Measurements from ENCODE around the gene IL18BP. TPM values are rescaled to one million over a fixed set of nuclear protein-coding genes. Genes with fewer than 3 reads are reported as not detected.

The IL18BP gene
- total and polyA plus RNA-seq, 2 donors (not counting 3 experiments of a cell fraction or from before 2014, with no cell fraction given) = 12.9 to 20.1 TPM

- no peak overlapping the region for H3K4me2 ChIP-seq (ENCODE audit: insufficient read depth, low read length)
- no peaks in the 10 kb centered on the region for H3K9me1 ChIP-seq (replicated peaks; ENCODE audit: control insufficient read depth, extremely low read depth, insufficient read depth, low read length)
- peaks cover 100% of the 10 kb centered on the region for H3K79me2 ChIP-seq (ENCODE audit: control insufficient read depth, insufficient read depth, low read length)
- DNase-seq (ENCODE audit: low read depth, low spot score) (no peak), FAIRE-seq (no peak)
- peaks cover 24% of the 10 kb centered on the region for H3K4me1 ChIP-seq (ENCODE audit: control insufficient read depth, extremely low read depth, insufficient read depth, low read length)
- H3K9ac ChIP-seq (replicated peaks; ENCODE audit: extremely low read depth, insufficient read depth, low read length) = no peak overlapping the region
- no peak overlapping the region for H2AFZ ChIP-seq (ENCODE audit: low read depth, low read length)
- dilution Hi-C loops (cut with MboI; ENCODE audit: extremely low pct_ligation_motif_present, low sequenced_read_pairs) (no loop called here), intact Hi-C loops (cut with micrococcal nuclease) (no loop called here)
- H3K36me3 ChIP-seq (ENCODE audit: control insufficient read depth in 2 of 2, extremely low read depth in 1 of 2, insufficient read depth in 2 of 2, low read length in 2 of 2) = no peaks in the 10 kb centered on the region
- POLR2A ChIA-PET = no interaction called here
- no peaks in the 10 kb centered on the region for H3K9me3 ChIP-seq (replicated peaks; ENCODE audit: control insufficient read depth, insufficient read depth, low read length)
- BruUV-seq (replicated peaks) = no TSS peak
- CTCF ChIA-PET = no interaction called here
- H3K27me3 ChIP-seq (ENCODE audit: control insufficient read depth in 2 of 2, insufficient read depth in 2 of 2, low read length in 2 of 2) = no peaks in the 10 kb centered on the region
- no peak overlapping the region for H3K27ac ChIP-seq (ENCODE audit: insufficient read depth, low read depth, low read length)
- no peak overlapping the region for H3K4me3 ChIP-seq (replicated peaks in 1 of 3; ENCODE audit: insufficient read depth in 1 of 3, low read depth in 1 of 3, low read length in 3 of 3)
- no peaks in the 10 kb centered on the region for H4K20me1 ChIP-seq (replicated peaks; ENCODE audit: control insufficient read depth, extremely low read depth, insufficient read depth, low read length)
- TF ChIP-seq JUN (IDR thresholded peaks at IDR 0.05; ENCODE audit: borderline replicate concordance, insufficient read depth, insufficient read length, low read depth) = no peak
- TF ChIP-seq GATA2 (IDR thresholded peaks at IDR 0.05; ENCODE audit: insufficient read depth, insufficient read length, low read depth, low read length) = no peak
- TF ChIP-seq EZH2 (IDR thresholded peaks at IDR 0.05; ENCODE audit: borderline replicate concordance, low read depth, low read length, severe bottlenecking) = no peak
- TF ChIP-seq POLR2A (IDR thresholded peaks at IDR 0.05; ENCODE audit: low read depth, low read length) = no peak
- TF ChIP-seq FOS (IDR thresholded peaks at IDR 0.05; ENCODE audit: borderline replicate concordance, insufficient read depth, low read length) = no peak
- no peak for TF ChIP-seq MYC (IDR thresholded peaks at IDR 0.05; ENCODE audit: low read depth, low read length)
- no peak for TF ChIP-seq CTCF (IDR thresholded peaks at IDR 0.05; ENCODE audit: extremely low read depth in 1 of 2, insufficient read depth in 1 of 2, low read depth in 1 of 2, low read length in 2 of 2)
- TF ChIP-seq POLR2AphosphoS5 (IDR thresholded peaks at IDR 0.05; ENCODE audit: insufficient read depth, low read depth, low read length) = no peak
- TF ChIP-seq MAX (IDR thresholded peaks at IDR 0.05; ENCODE audit: insufficient read depth, insufficient read length) = no peak
Observed at GRCh38 chr11:71951741-71952310, 46.9 kb upstream of the IL18BP start.
